ENCODE measurements around the gene ASB3. TPM values are rescaled to one million over a fixed set of nuclear protein-coding genes. Genes with fewer than 3 reads are reported as not detected.

ASB3 gene
- total and polyA plus RNA-seq, 2 donors (not counting 1 experiment from before 2014, with no cell fraction given) = 15.9 to 30.7 TPM

- peaks cover 0 to 10% of the 10 kb centered on the region in 2 experiments for H3K36me3 ChIP-seq (replicated peaks in 1 of 2; ENCODE audit: control extremely low read depth in 1 of 2, control insufficient read depth in 1 of 2, extremely low read depth in 1 of 2, insufficient read depth in 2 of 2, low read length in 1 of 2)
- Mint-ChIP-seq H3K4me3 (no peak overlapping the region), H3K4me1 (peaks cover 5% of the 10 kb centered on the region), H3K9me3 (ENCODE audit: insufficient read depth) (no peaks in the 10 kb centered on the region), H3K27me3 (no peaks in the 10 kb centered on the region), H3K27ac (no peak overlapping the region)
- DNase-seq = no peak
- H3K9ac ChIP-seq (ENCODE audit: low read length) = no peak overlapping the region
- H3K4me2 ChIP-seq (replicated peaks; ENCODE audit: low read depth, low read length, poor library complexity, severe bottlenecking) = no peak overlapping the region
- intact Hi-C loops (cut with micrococcal nuclease) = no loop called here
- H4K20me1 ChIP-seq (ENCODE audit: control insufficient read depth, insufficient read depth, low read length, poor library complexity, severe bottlenecking) = no peaks in the 10 kb centered on the region
- H2AFZ ChIP-seq (ENCODE audit: insufficient read depth, low read depth, low read length, poor library complexity, severe bottlenecking) = no peak overlapping the region
- H3K4me3 ChIP-seq (ENCODE audit: control extremely low read depth in 1 of 5, extremely low read depth in 1 of 5, insufficient read depth in 1 of 5, low read depth in 2 of 5, low read length in 4 of 5) = no peak overlapping the region
- ChIA-PET POLR2A (no interaction called here), CTCF (no interaction called here)
- no CpG with 5 or more reads among the region's 1 CpG for WGBS (ENCODE audit: insufficient coverage)
- no peaks in the 10 kb centered on the region for H3K9me3 ChIP-seq (ENCODE audit: control extremely low read depth in 1 of 3, control insufficient read depth in 2 of 3, insufficient read depth in 1 of 3, low read length in 2 of 3)
- peaks cover 4% of the 10 kb centered on the region for H3K79me2 ChIP-seq (ENCODE audit: control insufficient read depth, insufficient read depth, low read length)
- ATAC-seq (ENCODE audit: low read depth) = no peak
- no peak for TF ChIP-seq EZH2 (IDR thresholded peaks at IDR 0.05; ENCODE audit: borderline replicate concordance, insufficient read depth, low read depth, low read length, poor library complexity, severe bottlenecking)
- no peak overlapping the region for H3K27ac ChIP-seq (ENCODE audit: low read length in 2 of 2)
- H3K4me1 ChIP-seq (ENCODE audit: control insufficient read depth in 2 of 2, insufficient read depth in 2 of 2, low read length in 2 of 2) = no peaks in the 10 kb centered on the region
- H3K27me3 ChIP-seq (replicated peaks in 1 of 4; ENCODE audit: control extremely low read depth in 1 of 4, control insufficient read depth in 3 of 4, insufficient read depth in 4 of 4, low read length in 3 of 4) = no peaks in the 10 kb centered on the region
These were observed 47.7 kb downstream of the ASB3 start for GRCh38 chr2:53739032-53739431.

- H3K4me3 Mint-ChIP-seq = no peak overlapping the region
- CTCF ChIA-PET = no interaction called here
- 100% methylated on average over 5 of the region's 5 CpGs for WGBS (ENCODE audit: insufficient coverage)
These were observed 49.7 kb downstream of the ASB3 start for GRCh38 chr2:53737091-53737490.

More at GRCh38 chr2:53737091-53737490, 49.7 kb downstream of the ASB3 start:
- Histone ChIP-seq H3K27me3 (replicated peaks in 1 of 4; ENCODE audit: control extremely low read depth in 1 of 4, control insufficient read depth in 3 of 4, insufficient read depth in 4 of 4, low read length in 3 of 4) (no peaks in the 10 kb centered on the region), H3K4me1 (ENCODE audit: control insufficient read depth in 2 of 2, insufficient read depth in 2 of 2, low read length in 2 of 2) (no peaks in the 10 kb centered on the region), H3K36me3 (replicated peaks in 1 of 2; ENCODE audit: control extremely low read depth in 1 of 2, control insufficient read depth in 1 of 2, extremely low read depth in 1 of 2, insufficient read depth in 2 of 2, low read length in 1 of 2) (peaks cover 0 to 10% of the 10 kb centered on the region in 2 experiments), H3K9me3 (ENCODE audit: control extremely low read depth in 1 of 3, control insufficient read depth in 2 of 3, insufficient read depth in 1 of 3, low read length in 2 of 3) (no peaks in the 10 kb centered on the region), H3K4me2 (replicated peaks; ENCODE audit: low read depth, low read length, poor library complexity, severe bottlenecking) (no peak overlapping the region), H3K4me3 (ENCODE audit: control extremely low read depth in 1 of 5, extremely low read depth in 1 of 5, insufficient read depth in 1 of 5, low read depth in 2 of 5, low read length in 4 of 5) (no peak overlapping the region), H3K9ac (ENCODE audit: low read length) (no peak overlapping the region), H3K79me2 (ENCODE audit: control insufficient read depth, insufficient read depth, low read length) (peaks cover 4% of the 10 kb centered on the region), H4K20me1 (ENCODE audit: control insufficient read depth, insufficient read depth, low read length, poor library complexity, severe bottlenecking) (no peaks in the 10 kb centered on the region), H3K27ac (ENCODE audit: low read length in 2 of 2) (no peak overlapping the region), H2AFZ (ENCODE audit: insufficient read depth, low read depth, low read length, poor library complexity, severe bottlenecking) (no peak overlapping the region)
- Mint-ChIP-seq H3K27ac (no peak overlapping the region), H3K27me3 (no peaks in the 10 kb centered on the region), H3K9me3 (ENCODE audit: insufficient read depth) (no peaks in the 10 kb centered on the region), H3K4me1 (peaks cover 5% of the 10 kb centered on the region)
- ATAC-seq (ENCODE audit: low read depth) = no peak
- TF ChIP-seq EZH2 (IDR thresholded peaks at IDR 0.05; ENCODE audit: borderline replicate concordance, insufficient read depth, low read depth, low read length, poor library complexity, severe bottlenecking) (no peak), CTCF (IDR thresholded peaks at IDR 0.05) (no peak)
- DNase-seq = no peak
- intact Hi-C loops (cut with micrococcal nuclease) = no loop called here
- POLR2A ChIA-PET = no interaction called here

Measured in B cell (primary cell).